Raji (cell line): ENCODE results near the gene ARHGAP25.

Experiments used
- POLR2A ChIP-seq: IDR thresholded peaks from 2 replicates; pipeline ENCODE4 v1.6.1; 2011; ENCODE audit warnings: low read depth, low read length, control low read depth; ENCODE audit not compliant: insufficient read depth

The ARHGAP25 gene, protein sequence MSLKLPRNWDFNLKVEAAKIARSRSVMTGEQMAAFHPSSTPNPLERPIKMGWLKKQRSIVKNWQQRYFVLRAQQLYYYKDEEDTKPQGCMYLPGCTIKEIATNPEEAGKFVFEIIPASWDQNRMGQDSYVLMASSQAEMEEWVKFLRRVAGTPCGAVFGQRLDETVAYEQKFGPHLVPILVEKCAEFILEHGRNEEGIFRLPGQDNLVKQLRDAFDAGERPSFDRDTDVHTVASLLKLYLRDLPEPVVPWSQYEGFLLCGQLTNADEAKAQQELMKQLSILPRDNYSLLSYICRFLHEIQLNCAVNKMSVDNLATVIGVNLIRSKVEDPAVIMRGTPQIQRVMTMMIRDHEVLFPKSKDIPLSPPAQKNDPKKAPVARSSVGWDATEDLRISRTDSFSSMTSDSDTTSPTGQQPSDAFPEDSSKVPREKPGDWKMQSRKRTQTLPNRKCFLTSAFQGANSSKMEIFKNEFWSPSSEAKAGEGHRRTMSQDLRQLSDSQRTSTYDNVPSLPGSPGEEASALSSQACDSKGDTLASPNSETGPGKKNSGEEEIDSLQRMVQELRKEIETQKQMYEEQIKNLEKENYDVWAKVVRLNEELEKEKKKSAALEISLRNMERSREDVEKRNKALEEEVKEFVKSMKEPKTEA

DNA sequence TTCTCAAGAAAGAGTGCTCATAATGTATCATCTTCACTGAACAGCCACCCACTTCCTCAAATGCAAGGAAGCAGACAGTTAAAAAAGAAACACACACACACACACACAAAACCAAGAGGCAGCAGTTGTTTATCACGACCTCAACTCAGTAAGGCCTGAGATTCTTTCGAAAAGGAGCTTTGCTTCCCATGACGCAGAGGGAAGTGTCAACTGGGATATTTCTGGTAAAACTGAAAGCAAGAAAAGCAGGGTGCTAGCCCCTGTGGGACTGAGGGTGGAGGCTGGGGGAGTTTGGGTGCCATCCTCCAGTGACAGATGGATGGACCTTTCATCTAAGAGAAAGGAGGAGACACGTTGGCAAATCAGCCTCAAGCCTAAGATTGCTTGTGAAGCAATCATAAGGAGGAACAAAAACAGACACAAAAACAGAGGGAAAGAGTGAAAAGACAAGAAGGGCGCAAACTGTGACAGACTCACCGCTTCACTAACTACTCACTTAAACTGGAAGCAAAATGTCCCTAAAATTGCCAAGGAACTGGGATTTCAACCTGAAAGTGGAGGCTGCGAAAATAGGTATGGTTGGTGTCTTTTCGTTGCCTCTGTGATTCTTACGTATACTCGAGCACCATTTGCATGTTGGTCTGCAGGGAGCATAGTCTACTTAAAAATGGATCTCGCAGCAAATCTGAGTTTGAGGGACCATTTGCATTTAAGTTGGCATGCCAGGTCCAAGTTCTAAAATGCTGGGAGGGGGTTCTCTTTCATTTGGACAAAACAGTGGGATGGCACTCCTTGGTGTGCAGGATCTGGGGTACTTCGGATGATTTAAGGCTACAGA lies at the start of gene ARHGAP25:
ARHGAP25 (plus strand) TSS at position 124 of the 838 bp plus-strand sequence; CDS start at position 513, 389 bp downstream.
- TF ChIP-seq POLR2A, result peak; percentile 46

DNA sequence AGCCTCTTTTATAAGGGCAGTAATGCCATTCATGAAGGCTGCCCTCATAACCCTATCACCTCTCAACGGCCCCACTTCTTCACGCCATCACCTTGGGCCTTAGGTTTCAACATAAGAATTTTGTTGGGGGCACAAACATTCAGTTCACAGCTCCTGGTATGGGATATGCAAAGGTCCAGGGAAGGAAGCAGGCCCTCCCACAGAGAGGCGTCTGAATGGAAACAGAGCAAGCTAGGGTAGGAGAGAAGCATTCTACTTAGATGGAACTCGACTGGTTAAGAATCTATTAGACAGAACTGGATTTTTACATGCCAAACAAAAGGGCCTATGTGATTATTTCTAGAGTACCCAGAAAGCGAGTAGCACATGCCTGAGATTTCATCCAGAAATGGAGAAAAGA lies 48.4 kb upstream of the ARHGAP25 start:
- no peak for TF ChIP-seq POLR2A

DNA sequence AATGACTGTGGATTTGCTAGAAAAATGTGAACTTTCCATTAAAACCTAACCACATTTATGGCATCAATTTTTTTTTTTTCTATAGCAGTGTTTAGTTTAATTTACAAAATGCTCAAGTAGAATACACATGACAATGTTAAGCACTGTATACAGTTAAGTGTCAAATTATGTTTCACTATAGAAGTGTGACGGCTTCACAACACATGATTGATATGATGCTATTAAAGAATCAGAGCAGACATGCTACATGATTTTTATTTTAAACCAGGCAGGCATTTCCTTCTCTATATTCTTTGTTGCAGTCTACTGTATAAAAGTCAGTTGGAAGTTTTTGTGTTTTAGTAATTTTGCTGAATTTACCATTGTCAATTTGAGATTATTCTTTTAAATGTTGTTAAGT lies 47.6 kb upstream of the ARHGAP25 start:
- no peak for TF ChIP-seq POLR2A

DNA sequence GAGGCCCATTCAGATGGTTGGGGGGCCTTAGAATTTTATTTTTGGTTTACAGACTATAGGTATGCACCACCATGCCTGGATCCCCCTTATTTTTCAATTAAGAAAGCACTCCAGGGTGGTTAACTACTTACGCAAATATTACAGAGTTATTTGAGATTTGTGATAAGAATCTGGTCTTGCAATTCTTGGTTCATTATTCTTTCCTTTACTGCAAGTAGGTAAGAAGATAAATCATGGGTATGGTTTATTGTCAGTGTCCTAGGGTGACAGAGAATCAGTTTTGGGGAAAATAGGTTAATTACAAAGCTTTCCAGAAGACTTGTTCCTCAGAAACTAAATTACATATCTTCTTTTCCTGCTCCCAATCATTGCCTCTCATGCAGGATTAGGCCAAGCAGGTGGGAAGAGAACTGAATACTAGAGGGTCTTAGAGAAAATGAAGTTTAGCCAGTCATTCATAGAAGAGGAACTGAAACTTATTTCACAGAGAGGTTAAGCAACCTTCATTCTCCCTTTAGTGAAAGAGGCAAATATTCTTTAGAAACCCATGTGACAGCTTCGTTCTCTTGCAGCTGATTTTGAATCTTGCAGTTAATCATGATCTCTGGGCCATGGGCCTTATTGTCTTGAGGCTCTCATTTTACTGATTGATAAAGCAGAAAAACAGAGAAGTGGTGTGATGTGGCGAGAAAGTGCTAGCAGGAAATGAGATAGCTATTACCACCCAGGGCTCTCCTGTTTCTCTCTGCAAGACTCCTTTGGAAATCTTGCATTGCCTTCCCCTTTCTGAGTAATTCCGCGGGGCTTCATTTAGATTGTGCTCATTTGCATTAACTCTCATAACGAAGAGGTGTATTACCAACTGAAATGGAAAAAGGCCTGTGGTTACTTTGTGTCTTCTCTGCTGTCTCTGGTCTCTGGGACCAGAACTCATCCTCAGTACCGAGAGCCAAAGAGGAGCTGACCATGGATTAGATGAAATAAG lies 44.8 kb upstream of the ARHGAP25 start:
- peak; percentile 38; the same call in 1 of the 2 replicates for TF ChIP-seq POLR2A

DNA sequence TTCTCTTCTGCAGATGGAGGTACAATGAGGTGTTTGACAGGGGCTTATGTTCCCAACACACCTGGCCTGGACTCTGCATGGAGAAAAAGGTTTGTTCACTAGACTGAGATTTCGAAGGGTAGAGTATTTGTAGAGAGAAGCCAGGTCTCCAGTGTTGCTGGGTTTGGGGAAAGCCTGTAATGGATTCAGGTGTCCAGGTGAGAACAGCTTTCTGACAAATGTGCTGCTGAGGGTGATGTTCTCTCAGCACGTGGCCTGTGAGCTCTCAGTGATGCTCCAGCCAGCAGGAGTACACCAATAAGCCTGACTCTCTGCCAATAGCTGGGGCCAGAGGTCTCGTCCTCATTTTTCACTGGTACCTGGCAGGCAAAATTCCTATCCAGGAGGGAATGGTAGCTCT lies 43.8 kb upstream of the ARHGAP25 start:
- TF ChIP-seq POLR2A, result no peak

DNA sequence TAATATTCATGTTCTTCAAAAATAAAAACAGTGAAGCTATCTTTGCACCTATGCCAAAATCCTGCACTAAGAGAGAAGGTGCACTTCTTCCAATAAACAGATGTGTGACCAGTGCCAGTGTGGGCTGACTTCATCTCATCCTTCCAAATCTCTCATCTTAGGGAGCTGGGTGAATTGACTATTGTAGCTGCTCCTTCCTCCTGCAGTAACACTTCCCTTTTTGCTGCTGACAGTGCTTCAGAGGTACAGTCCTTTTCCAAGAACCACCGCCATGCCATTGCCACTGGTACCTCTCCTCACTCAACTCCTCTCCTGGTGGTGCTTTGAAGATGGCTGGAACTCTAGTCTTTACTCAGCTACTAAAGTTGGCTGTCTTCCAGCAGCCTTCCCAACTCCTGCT lies 42.1 kb upstream of the ARHGAP25 start:
- TF ChIP-seq POLR2A, result no peak

DNA sequence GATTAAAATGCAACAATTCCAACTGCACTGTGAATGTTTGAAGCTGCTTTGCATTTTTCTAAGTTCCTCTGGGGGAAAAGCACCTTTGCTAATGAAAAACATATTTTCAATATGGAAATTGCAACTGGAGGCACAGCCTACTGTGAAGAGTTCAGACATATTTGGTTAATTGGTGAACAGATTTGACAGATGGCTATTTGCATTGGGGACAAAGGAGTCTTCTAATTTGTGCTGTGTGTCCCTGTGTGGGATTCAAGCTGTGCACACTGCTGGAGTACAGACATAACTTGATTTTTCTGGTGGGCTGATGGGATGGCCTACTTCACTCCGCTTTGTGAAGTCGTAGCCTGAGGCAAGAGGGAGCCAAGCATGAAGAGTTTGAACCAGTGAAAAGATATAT lies 40.7 kb upstream of the ARHGAP25 start:
- no peak for TF ChIP-seq POLR2A

DNA sequence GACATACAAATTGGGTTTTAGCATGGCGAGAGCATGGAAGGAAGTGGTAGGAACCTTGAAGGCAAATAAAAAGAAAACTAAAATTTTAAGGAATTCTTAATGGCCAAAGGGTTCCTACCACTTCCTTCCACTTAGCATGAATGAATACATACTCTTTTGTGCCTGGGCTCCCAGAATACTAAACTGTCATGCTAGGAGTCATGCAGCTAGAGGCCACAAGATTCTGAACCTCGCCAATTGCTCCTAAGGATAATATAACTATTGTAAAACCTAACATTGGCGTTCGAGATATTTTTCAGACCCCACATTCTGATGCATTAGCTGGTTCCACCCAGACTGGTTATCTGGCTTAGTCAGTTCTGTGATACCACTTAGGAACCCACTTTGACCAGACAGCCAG lies 38.6 kb upstream of the ARHGAP25 start:
- TF ChIP-seq POLR2A, result no peak

DNA sequence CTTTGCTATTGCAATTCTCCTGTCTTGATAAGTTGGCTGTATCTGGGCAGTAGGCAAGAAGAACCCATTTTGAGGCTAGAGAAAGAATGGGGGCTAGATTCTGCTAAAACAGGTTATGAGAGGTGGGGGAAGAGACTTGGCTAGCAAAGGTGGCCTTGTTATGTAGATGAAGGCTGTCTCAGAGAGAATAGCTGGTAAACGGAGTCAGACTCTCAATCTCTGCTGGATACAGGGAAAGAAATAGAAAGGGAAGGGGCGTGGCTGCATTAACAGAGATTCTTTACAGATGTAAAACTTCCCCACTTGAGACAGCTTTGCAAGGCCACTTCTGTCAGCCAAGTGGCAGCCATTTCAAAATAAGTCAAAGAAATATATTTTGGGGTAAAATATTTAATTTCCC lies 38.1 kb upstream of the ARHGAP25 start:
- no peak for TF ChIP-seq POLR2A

DNA sequence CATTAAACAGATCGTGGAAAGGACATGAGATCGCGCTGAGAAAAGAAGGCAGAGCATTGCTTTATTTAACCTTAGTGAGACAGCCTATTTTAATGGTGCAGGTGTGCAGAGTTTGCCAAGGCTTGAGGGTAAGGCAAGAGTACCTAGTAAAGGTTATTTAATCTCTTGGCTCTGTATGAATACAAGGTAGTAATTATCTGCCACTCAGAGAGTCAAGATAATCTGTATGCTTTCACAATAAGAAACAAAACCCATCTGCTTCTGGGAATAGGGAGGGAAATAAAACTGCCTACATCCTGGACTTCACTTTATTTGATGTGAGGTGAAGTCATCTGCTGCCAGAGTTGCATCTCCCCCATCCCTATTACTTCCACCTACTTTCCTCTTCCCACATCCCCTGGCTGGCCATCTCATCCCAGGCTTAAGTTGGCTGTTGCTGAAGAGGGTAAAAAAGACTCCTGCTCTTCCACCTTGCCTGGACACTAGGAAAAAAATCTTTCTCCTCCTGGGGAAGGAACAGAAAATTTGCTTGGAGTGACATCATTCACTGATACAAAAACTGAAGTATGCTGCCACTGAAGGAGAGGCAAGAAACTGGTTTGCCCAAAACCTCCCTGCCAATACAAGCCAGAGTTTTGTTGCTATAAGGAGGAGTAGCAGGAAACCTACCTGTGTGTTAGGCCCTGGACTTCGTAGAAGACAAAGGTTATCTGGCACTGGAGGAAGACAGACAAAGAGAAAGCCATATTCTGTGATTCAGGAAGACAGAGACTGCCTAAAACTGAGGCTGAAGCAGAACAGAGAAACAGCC lies 35.8 kb upstream of the ARHGAP25 start:
- no peak for TF ChIP-seq POLR2A

DNA sequence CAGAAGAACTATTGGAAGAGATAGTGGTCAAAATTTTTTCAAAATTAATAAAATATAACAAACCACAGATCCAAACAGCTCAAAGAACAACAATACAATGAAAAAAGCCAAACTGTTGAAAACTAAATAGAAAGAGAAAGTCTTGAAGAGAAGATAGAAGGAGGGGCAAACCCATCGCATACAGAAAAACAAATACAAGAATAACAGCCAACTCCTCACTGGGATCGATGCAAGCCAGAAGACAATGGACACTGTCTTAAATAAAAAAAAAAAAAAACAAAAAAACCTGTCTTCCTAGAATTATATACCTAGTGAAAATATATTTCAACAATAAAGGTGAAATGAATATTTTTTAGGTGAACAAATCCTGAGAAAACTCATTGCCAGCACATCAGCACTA lies 34.1 kb upstream of the ARHGAP25 start:
- no peak for TF ChIP-seq POLR2A

DNA sequence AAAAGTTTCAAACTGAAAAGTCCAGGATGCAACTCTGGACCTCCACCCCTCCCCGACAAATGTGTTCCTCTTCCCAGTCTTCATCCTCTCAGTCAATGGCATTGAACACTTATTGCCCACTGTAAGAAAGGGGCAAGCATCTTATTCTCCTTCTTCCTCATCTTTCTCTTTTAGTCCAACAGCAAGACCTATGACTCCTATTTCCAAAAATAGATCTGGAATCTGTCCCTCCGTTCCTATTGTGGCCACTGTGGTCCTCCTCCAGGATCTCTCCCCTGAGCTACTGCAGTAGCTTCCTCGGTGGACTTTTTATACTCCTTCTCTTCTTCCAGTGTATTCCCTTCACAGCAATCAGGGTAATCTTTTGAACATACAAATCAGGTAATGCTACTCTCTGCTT lies 28.0 kb upstream of the ARHGAP25 start:
- no peak for TF ChIP-seq POLR2A

DNA sequence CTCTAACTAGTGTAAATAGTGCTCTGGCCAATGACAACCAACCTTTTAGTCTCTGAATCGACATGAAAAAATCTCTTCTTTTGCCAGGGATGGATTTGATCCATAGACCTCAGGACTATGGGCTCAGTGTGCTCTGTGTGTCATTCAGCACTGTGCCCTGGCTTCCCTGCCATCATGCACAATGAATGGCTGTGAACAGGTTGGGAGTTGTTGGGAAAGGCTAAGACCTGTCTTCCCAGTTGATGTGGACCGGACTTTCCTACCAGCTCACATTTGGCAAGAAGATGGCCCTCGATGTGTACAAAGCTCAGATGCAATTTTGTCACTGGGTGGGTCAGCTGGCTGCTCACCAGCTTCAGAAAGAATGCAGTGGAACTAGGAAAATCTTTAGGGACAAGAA lies 26.0 kb upstream of the ARHGAP25 start:
- TF ChIP-seq POLR2A, result no peak
